ENCODE measurements around the gene PARP15.
A peak's percentile ranks its signal among the peaks of the same experiment; 100 is the strongest.

PARP15 gene

DNA sequence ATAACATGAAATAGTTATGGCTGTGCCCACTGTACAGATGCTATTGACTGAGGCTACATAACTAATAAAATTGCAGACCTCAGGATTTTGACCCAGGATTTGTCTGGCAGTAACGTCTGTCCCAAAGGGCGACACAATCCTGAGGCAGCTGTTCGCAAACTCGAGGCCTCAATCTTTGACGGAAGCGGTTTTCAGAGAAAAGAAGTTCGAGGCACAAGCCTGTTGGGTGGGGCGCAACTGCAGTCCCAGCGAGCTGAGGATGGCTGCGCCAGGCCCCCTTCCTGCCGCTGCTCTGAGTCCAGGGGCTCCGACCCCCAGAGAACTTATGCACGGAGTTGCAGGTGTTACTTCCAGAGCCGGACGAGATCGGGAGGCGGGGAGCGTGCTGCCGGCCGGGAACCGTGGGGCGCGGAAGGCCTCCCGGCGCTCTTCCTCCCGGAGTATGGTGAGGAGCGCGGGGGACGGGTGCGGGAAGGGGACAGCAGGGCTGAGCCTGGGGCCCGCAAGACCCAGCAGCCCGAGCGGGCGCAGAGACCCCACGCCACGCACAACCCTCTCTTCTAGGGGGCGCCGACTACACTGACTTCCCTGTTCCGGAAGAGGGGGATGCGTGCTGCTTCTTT, at the start of gene PARP15:
Gene PARP15, plus strand, starts transcription at position 242 of the 623 bp plus-strand sequence. Its CDS starts 18 bp downstream, at position 260.
- peak within 1 kb of the TSS; percentile 40 for H3K4me3 ChIP-seq (ENCODE audit: low read depth, low read length)
- in situ Hi-C loops (cut with HindIII; ENCODE audit: low sequenced_read_pairs), result no loop called here
- TF ChIP-seq, protein P1, sequence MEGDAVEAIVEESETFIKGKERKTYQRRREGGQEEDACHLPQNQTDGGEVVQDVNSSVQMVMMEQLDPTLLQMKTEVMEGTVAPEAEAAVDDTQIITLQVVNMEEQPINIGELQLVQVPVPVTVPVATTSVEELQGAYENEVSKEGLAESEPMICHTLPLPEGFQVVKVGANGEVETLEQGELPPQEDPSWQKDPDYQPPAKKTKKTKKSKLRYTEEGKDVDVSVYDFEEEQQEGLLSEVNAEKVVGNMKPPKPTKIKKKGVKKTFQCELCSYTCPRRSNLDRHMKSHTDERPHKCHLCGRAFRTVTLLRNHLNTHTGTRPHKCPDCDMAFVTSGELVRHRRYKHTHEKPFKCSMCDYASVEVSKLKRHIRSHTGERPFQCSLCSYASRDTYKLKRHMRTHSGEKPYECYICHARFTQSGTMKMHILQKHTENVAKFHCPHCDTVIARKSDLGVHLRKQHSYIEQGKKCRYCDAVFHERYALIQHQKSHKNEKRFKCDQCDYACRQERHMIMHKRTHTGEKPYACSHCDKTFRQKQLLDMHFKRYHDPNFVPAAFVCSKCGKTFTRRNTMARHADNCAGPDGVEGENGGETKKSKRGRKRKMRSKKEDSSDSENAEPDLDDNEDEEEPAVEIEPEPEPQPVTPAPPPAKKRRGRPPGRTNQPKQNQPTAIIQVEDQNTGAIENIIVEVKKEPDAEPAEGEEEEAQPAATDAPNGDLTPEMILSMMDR (IDR thresholded peaks at IDR 0.05; ENCODE audit: low read depth, low read length), result no peak
- no peak for DNase-seq (ENCODE audit: low read depth, low spot score)

DNA sequence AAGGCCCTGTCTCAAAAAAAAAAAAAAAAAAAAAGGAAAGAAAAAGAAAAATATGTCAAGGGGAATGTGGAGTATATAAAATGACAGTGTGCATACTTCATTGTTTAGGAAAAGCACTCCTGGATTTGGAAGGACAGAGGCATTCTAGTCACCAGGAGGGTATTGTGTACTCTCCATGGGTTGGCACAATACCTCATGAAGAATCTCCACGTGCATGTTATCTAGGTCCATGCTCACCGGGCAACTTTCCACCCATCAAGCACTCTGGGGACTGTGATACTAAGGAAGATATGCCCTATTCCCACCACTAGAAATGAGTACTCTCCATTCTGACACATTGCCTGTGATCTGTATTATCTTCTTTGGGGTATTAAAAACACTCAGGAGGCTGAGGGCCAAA, 47.3 kb upstream of the PARP15 start:
- TF ChIP-seq, protein P1 (IDR thresholded peaks at IDR 0.05; ENCODE audit: low read depth, low read length), result no peak
- no peak overlapping the region for H3K4me3 ChIP-seq (ENCODE audit: low read depth, low read length)
- in situ Hi-C loops (cut with HindIII; ENCODE audit: low sequenced_read_pairs), result no loop called here
- no peak for DNase-seq (ENCODE audit: low read depth, low spot score)

GRCh38 chr3:122533480-122533879, 44.0 kb upstream of the PARP15 start:
- in situ Hi-C loops (cut with HindIII; ENCODE audit: low sequenced_read_pairs), result no loop called here
- no peak overlapping the region for H3K4me3 ChIP-seq (ENCODE audit: low read depth, low read length)
- DNase-seq (ENCODE audit: low read depth, low spot score), result no peak
- TF ChIP-seq, protein P1 (IDR thresholded peaks at IDR 0.05; ENCODE audit: low read depth, low read length), result no peak

DNA sequence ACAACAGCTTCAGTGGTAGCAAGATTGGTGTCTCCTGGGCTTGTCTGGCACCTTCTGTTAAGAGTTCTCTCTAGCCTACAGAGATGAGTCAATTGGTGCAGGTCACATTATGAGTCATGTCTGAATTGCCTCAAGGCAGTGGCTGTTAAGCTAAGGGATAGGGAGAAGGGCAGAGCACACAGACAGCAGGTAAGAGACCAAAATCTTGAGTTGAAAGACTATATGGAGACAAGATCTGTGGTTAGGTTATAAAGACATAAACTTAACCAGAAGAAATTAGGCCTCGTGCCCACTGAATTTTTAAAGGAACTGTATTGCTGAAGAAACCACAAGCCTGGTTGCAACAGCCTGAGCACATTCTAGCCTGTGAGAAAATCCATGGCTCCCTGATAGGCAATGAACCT, 43.5 kb upstream of the PARP15 start:
- TF ChIP-seq, protein P1 (IDR thresholded peaks at IDR 0.05; ENCODE audit: low read depth, low read length), result no peak
- DNase-seq (ENCODE audit: low read depth, low spot score), result peak; percentile 85
- in situ Hi-C loops (cut with HindIII; ENCODE audit: low sequenced_read_pairs), result no loop called here
- no peak overlapping the region for H3K4me3 ChIP-seq (ENCODE audit: low read depth, low read length)

GRCh38 chr3:122535964-122536631, 41.4 kb upstream of the PARP15 start:
- TF ChIP-seq, protein P1 (IDR thresholded peaks at IDR 0.05; ENCODE audit: low read depth, low read length), result no peak
- no peak overlapping the region for H3K4me3 ChIP-seq (ENCODE audit: low read depth, low read length)
- DNase-seq (ENCODE audit: low read depth, low spot score), result no peak
- in situ Hi-C loops (cut with HindIII; ENCODE audit: low sequenced_read_pairs), result no loop called here

DNA sequence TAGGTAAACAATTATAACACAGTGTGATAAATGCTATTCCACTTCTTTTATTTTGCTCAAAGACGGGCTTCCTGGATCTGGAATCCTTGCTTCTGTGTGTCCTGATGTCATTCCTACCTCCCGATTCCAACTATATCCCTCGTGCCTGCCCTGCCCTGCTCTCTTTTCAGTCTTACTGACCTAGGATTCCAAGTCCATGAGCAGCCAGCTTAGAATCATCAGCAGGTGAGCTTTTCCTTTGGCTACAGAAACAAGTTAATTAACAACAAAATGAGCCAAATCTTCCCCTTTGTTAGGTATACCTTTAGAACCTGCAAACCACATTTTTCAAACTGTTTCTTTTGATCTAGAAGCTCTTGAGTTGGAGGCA, 40.8 kb upstream of the PARP15 start:
- TF ChIP-seq, protein P1 (IDR thresholded peaks at IDR 0.05; ENCODE audit: low read depth, low read length), result no peak
- H3K4me3 ChIP-seq (ENCODE audit: low read depth, low read length), result no peak overlapping the region
- no peak for DNase-seq (ENCODE audit: low read depth, low spot score)
- in situ Hi-C loops (cut with HindIII; ENCODE audit: low sequenced_read_pairs), result no loop called here
